ENCODE data around the gene PACS1.
"Not testable (repeated sequence)": the region's sequence is repeated elsewhere in the genome, so short reads cannot be mapped to it uniquely, and the experiment has no call there.

The PACS1 gene

GRCh38 chr11:66076561-66076960 is 6.5 kb downstream of the PACS1 start:
- no peak for DNase-seq

DNA sequence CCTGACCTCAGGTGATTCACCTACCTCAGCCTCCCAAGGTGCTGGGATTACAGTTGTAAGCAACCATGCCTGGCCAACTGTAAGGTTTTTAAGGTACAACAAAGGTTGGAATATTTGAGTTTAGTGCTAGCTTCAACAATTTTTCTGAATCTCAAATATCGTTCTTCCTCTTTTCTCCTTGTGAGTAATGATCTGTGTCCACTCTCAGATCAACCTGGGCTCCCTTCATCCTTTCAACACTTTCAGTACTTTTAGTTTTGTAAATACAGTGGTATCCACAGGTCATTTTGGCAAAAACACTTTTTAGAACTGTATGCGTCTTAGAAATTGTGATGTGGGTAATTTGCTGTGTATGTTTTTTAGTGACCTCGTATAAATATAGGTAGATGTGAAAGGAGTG is 7.9 kb downstream of the PACS1 start:
- no peak for DNase-seq

DNA sequence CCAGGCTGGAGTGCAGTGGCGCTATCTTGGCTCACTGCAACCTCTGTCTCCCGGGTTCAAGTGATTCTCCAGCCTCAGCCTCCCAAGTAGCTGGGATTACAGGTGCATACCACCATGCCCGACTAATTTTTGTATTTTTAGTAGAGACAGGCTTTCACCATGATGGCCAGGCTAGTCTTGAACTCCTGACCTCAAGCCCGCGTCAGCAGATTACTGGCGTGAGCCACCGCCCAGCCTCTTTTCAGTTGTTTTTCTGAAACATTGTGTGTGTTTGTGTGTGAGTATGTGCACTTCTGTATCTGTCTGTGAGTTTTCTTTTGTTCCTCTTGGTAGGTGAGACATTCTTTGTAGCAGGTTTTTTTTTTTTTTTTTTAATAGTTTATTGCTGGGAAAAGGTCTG is 8.9 kb downstream of the PACS1 start:
- not testable (repeated sequence) for DNase-seq

GRCh38 chr11:66080055-66080817 is 10.2 kb downstream of the PACS1 start:
- DNase-seq: peak in 1 of 2 experiments; percentile 7

GRCh38 chr11:66081505-66081904 is 11.4 kb downstream of the PACS1 start:
- DNase-seq: peak; percentile 80 to 88

GRCh38 chr11:66082946-66083698 is 13.1 kb downstream of the PACS1 start:
- no peak for DNase-seq

DNA sequence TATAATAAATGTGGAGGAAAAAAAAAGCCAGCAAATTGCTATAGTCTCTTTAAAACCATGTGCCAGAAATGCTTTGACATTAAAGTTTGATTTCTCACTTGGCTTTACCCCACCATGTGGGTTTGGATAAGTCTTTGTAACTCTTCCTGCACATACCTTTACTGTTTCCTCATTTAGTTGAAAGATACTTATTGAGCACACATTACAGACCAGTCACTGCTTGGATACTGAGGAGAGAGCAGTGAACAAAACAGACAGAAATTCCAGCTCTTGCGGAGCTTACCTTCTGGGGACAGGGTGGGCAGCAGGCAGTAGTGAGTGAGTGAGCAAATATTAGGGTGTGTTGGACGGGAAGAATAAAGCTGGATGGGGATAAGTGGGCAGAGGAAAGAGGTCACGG is 13.7 kb downstream of the PACS1 start:
- DNase-seq: no peak

DNA sequence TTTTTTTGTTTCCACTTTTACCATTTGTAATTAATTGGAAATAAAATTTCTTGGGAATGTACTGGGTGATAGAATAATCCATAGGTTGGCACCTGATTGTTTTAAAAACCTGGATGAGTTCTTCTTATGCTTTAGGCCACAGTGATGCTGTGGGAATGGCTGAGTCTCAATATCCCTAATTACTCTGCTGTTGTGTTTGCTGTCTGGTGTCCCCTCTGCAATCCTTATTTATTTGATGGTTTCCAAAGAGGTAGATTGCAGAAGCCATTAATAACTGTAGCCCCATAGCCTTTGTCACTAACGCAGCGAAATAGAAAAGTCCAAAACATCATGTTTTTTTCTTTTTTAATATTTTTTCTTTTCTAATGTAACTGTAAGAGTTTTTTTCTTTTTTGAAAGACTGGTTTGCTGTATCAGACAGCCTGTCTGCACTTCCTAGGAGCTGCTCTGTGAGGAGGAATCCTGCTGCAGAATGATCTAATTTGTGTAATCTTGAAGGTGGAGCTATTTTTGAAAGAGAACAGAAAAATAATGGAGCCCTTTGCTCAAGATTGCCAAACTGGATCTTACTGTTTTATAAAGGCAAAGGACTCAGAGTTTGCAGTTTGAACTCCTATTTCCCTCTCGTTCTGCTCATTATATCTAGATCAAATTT is 14.9 kb downstream of the PACS1 start:
- no peak for DNase-seq

GRCh38 chr11:66087148-66087908 is 17.3 kb downstream of the PACS1 start:
- no peak for DNase-seq

DNA sequence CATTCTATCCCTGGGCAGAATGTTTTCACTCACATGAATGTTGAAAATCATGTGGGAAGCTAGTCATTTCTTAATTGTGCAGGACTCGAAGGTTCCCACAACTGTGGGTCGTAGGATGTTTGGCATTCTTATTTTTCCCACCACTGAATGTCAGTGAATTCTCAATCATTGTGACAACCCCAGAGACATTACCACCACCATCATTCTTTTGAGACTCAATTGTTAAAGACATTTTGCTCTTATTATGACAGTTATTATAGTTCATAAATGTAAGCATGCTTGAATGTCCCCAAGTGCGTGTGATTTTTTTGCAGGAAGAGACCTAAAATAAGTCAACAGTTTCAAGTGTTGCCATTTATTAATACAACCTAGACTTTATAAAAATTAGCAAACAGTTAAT is 19.0 kb downstream of the PACS1 start:
- no peak for DNase-seq

DNA sequence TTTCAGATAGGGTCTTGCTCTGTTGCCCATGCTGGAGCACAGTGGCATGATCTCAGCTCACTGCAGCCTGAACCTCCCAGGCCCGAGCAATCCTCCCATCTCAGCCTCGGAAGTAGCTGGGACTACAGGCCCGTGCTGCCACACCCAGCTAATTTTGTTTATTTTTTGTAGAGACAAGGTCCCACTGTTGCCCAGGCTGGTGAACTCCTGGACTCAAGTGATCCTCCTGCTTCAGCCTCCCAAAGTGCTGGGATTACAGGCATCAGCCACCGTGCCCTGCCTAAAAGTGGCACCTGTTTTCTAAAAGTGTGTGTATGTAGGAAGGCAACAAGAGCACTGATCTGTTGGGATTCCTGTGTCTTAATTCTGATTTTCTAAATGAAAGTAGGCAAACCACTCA is 20.2 kb downstream of the PACS1 start:
- DNase-seq: no peak

DNA sequence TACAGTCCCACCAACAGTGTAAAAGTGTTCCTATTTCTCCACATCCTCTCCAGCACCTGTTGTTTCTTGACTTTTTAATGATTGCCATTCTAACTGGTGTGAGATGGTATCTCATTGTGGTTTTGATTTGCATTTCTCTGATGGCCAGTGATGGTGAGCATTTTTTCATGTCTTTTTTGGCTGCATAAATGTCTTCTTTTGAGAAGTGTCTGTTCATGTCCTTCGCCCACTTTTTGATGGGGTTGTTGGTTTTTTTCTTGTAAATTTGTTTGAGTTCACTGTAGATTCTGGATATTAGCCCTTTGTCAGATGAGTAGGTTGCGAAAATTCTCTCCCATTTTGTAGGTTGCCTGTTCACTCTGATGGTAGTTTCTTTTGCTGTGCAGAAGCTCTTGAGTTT is 22.1 kb downstream of the PACS1 start:
- DNase-seq: not testable (repeated sequence)

DNA sequence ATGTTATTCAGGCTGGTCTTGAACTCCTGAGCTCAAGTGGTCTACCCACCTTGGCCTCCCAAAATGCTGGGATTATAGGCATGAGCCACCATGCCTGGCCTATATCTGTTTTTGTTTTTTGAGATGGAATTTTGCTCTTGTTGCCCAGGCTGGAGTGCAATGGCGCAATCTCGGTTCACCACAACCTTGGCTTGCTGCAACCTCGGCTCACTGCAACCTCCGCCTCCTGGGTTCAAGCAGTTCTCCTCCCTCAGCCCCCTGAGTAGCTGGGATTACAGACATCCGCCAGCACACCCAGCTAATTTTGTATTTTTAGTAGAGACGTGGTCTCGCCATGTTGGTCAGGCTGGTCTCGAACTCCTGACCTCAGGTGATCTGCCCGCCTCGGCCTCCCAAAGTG is 29.7 kb downstream of the PACS1 start:
- peak in 1 of 2 experiments; percentile 9 for DNase-seq

DNA sequence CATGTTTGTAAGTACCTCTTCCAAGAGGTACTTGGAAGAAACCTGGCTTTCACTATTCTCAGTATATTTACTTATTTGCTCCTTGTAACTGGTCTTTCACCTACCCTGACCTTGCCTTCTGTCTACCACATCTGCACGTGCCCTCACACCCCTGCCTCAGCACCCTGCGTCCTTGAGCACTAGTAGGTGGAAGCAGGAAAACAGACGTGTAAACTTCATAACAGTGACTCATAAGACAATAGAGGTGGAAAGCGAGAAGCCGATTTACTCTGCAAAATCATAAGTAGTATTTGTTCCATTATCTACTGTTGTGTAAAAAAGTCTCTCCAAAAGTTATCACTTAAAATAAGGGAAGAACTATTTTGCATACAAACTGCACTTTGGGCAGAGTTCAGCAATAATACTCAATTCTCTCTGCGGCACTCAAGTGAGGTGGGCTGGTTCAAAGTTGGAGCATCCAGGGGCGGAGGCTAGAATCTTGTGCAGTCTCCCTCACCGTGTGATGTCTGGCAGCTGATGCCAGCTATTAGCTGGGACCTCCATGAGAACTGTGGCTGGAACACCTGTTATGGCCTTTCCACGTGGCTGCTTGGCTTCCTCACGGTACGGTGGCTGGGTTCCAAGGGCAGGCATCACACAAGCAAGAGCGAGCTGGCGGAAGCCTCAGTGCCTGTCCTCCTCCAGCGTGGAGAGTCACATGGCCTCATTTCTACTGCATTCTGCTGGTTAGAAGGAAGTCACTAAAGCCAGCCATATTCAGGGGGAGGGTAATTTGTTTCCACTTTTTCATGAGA is 30.4 kb downstream of the PACS1 start:
- peak; percentile 54 to 56 for DNase-seq

DNA sequence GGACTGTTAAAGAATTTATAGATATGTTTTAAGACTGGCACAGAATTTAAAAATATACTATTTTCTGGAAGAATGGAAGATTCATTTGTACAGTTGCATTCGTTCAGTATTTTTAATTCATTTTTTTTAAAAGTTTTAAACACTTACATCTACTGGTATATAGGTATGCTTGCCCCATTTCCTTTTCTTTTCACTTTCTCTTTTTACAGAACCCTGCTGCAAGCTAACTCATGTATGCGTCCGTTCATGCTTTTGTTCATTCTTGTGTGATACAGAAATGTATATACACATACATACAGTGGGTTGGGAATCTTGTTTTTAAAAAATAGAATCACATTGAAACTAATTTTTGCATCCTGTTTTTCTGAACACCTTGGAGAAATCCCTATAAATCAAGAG is 31.0 kb downstream of the PACS1 start:
- DNase-seq: no peak

- no peak for DNase-seq
Measured at GRCh38 chr11:66104057-66104638, 34.1 kb downstream of the PACS1 start.

- DNase-seq: no peak
Measured at GRCh38 chr11:66106786-66107599, 36.9 kb downstream of the PACS1 start.

GRCh38 chr11:66107600-66108510 is 37.8 kb downstream of the PACS1 start:
- no peak for DNase-seq

DNA sequence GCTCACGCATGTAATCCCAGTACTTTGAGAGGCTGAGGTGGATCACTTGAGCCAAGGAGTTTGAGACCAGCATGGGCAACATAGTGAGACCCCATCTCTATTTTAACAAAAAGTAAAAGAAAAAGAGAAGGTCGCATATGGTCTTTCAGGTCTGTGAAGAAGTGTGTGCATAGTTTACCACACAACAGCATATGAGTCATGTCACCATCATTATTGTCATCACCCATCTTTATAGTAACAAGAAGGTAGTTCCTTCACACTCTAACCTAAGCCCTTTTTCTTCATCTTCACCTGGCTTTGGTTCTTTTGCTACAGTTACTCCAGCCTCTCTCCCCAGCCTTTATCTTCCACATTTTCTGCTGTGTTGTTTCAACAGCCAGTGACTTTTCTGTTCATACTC is 39.2 kb downstream of the PACS1 start:
- DNase-seq: no peak

DNA sequence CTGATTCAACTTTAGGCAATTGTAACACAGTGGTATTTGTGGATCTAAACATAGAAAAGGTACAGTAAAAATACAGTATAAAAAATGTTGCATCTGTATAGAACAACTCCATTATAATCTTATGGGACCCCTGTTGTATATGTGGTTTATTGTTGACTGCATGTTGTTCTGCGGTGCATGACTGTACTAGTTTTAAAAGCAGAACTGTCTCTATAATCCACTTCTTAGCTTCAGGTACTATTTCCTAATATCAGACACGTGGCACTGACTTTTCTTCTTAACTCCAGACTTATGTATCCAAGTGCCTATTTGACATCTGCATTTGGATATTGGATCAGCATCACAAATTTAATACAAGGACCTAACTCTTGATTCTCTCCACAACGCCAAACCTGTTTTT is 41.1 kb downstream of the PACS1 start:
- DNase-seq: no peak
